Measurements from ENCODE around the gene PDGFRB. TPM values are rescaled to one million over a fixed set of nuclear protein-coding genes. Genes with fewer than 3 reads are reported as not detected.
"Not testable (repeated sequence)": the region's sequence is repeated elsewhere in the genome, so short reads cannot be mapped to it uniquely, and the experiment has no call there.

Gene PDGFRB
- total RNA-seq, 1 experiment from 2014 or later = 1.1 TPM

GRCh38 chr5:150085950-150086715 lies 69.5 kb downstream of the PDGFRB start, which contains the start of gene CSF1R:
TSS of gene CSF1R (minus strand) at chr5:150086554. CDS start at chr5:150086427, 127 bp downstream.
- DNase-seq (ENCODE audit: low spot score) = no peak

- no peak for DNase-seq (ENCODE audit: low spot score)
Measured at GRCh38 chr5:150085191-150085912, 70.3 kb downstream of the PDGFRB start.

- not testable (repeated sequence) for DNase-seq (ENCODE audit: low spot score)
Measured at GRCh38 chr5:150084754-150085153, 70.9 kb downstream of the PDGFRB start.

- no peak for DNase-seq (ENCODE audit: low spot score)
Measured at GRCh38 chr5:150082889-150083288, 72.8 kb downstream of the PDGFRB start.

- no peak for DNase-seq (ENCODE audit: low spot score)
Measured at GRCh38 chr5:150082374-150082773, 73.3 kb downstream of the PDGFRB start.

- DNase-seq (ENCODE audit: low spot score) = no peak
Measured at GRCh38 chr5:150081541-150082283, 73.9 kb downstream of the PDGFRB start.

- no peak for DNase-seq (ENCODE audit: low spot score)
Measured at GRCh38 chr5:150080696-150081435, 74.8 kb downstream of the PDGFRB start.

- DNase-seq (ENCODE audit: low spot score) = no peak
Measured at GRCh38 chr5:150079909-150080461, 75.7 kb downstream of the PDGFRB start.

- no peak for DNase-seq (ENCODE audit: low spot score)
Measured at GRCh38 chr5:150078802-150079689, 76.6 kb downstream of the PDGFRB start.

- DNase-seq (ENCODE audit: low spot score) = no peak
Measured at GRCh38 chr5:150077996-150078801, 77.4 kb downstream of the PDGFRB start.

GRCh38 chr5:150077060-150077459 lies 78.6 kb downstream of the PDGFRB start:
- DNase-seq (ENCODE audit: low spot score) = no peak

GRCh38 chr5:150075806-150076205 lies 79.8 kb downstream of the PDGFRB start:
- no peak for DNase-seq (ENCODE audit: low spot score)

- no peak for DNase-seq (ENCODE audit: low spot score)
Measured at GRCh38 chr5:150075233-150075632, 80.4 kb downstream of the PDGFRB start.

- no peak for DNase-seq (ENCODE audit: low spot score)
Measured at GRCh38 chr5:150073677-150074076, 82.0 kb downstream of the PDGFRB start.

GRCh38 chr5:150073086-150073625 lies 82.5 kb downstream of the PDGFRB start:
- no peak for DNase-seq (ENCODE audit: low spot score)

GRCh38 chr5:150070821-150071220 lies 84.8 kb downstream of the PDGFRB start:
- DNase-seq (ENCODE audit: low spot score) = no peak

- DNase-seq (ENCODE audit: low spot score) = peak; percentile 14
Measured at GRCh38 chr5:150069672-150070627, 85.7 kb downstream of the PDGFRB start.
